ENCODE results near the gene POU2F2.

Gene POU2F2

GRCh38 chr19:42154471-42155323 lies 22.5 kb upstream of the POU2F2 start:
- no peak for DNase-seq

- no peak for DNase-seq
Observed at GRCh38 chr19:42153672-42154433, 21.6 kb upstream of the POU2F2 start.

- DNase-seq = no peak
Observed at GRCh38 chr19:42152910-42153671, 20.8 kb upstream of the POU2F2 start.

GRCh38 chr19:42151782-42152684 lies 19.8 kb upstream of the POU2F2 start:
- no peak for DNase-seq

- DNase-seq = no peak
Observed at GRCh38 chr19:42150911-42151361, 18.7 kb upstream of the POU2F2 start.

- no peak for DNase-seq
Observed at GRCh38 chr19:42150364-42150763, 18.1 kb upstream of the POU2F2 start.

- no peak for DNase-seq
Observed at GRCh38 chr19:42149447-42150202, 17.4 kb upstream of the POU2F2 start.

GRCh38 chr19:42148266-42148665 lies 16.0 kb upstream of the POU2F2 start:
- DNase-seq = no peak

- peak in 1 of 2 experiments; percentile 61 for DNase-seq
Observed at GRCh38 chr19:42143341-42144234, 11.3 kb upstream of the POU2F2 start.

- DNase-seq = no peak
Observed at GRCh38 chr19:42140125-42140754, 8.0 kb upstream of the POU2F2 start.

GRCh38 chr19:42134535-42135070 lies 2.4 kb upstream of the POU2F2 start:
- no peak for DNase-seq

- peak in 1 of 2 experiments; percentile 52 for DNase-seq
Observed at GRCh38 chr19:42132851-42133528, 744 bp upstream of the POU2F2 start.

GRCh38 chr19:42131149-42132029 lies 857 bp downstream of the POU2F2 start:
- DNase-seq = no peak

GRCh38 chr19:42130254-42130573 lies 2.0 kb downstream of the POU2F2 start:
- no peak for DNase-seq

- peak in 1 of 2 experiments; percentile 75 for DNase-seq
Observed at GRCh38 chr19:42129399-42130253, 2.6 kb downstream of the POU2F2 start.

- no peak for DNase-seq
Observed at GRCh38 chr19:42126574-42126973, 5.7 kb downstream of the POU2F2 start.

- DNase-seq = no peak
Observed at GRCh38 chr19:42125536-42125935, 6.7 kb downstream of the POU2F2 start.
